ENCODE measurements around the gene PPP1R3A.

Gene PPP1R3A, protein sequence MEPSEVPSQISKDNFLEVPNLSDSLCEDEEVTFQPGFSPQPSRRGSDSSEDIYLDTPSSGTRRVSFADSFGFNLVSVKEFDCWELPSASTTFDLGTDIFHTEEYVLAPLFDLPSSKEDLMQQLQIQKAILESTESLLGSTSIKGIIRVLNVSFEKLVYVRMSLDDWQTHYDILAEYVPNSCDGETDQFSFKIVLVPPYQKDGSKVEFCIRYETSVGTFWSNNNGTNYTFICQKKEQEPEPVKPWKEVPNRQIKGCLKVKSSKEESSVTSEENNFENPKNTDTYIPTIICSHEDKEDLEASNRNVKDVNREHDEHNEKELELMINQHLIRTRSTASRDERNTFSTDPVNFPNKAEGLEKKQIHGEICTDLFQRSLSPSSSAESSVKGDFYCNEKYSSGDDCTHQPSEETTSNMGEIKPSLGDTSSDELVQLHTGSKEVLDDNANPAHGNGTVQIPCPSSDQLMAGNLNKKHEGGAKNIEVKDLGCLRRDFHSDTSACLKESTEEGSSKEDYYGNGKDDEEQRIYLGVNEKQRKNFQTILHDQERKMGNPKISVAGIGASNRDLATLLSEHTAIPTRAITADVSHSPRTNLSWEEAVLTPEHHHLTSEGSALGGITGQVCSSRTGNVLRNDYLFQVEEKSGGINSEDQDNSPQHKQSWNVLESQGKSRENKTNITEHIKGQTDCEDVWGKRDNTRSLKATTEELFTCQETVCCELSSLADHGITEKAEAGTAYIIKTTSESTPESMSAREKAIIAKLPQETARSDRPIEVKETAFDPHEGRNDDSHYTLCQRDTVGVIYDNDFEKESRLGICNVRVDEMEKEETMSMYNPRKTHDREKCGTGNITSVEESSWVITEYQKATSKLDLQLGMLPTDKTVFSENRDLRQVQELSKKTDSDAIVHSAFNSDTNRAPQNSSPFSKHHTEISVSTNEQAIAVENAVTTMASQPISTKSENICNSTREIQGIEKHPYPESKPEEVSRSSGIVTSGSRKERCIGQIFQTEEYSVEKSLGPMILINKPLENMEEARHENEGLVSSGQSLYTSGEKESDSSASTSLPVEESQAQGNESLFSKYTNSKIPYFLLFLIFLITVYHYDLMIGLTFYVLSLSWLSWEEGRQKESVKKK

DNA sequence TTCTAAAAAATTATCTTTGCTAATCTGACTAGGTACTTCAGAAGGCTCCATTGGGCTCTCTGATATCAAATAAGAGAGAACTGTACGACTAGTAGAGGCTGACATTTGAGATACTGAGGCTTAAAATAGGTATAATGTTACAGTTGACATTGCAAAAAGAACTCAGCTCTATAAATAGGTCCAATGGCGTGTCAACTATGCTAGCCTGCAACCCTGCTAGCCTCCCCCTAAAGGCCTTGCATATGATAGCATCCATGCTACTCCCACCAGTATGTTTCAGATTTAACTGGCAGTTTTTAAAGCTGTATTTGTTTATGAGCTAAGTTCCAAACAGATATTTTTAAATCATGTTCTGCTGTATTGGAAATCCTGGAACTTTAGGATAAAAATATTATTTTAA is at the start of gene PPP1R3A:
Gene PPP1R3A, minus strand, starts transcription at position 64 of the 400 bp plus-strand sequence. Its CDS starts 13 bp downstream, at position 51.
- Mint-ChIP-seq H3K4me1 (no peaks in the 10 kb centered on the region), H3K27ac (no peak within 1 kb of the TSS), H3K27me3 (ENCODE audit: low read depth) (no peaks in the 10 kb centered on the region), H3K9me3 (no peaks in the 10 kb centered on the region), H3K36me3 (ENCODE audit: low read depth) (no peaks in the 10 kb centered on the region), H3K4me3 (peak within 1 kb of the TSS in 1 of 3 experiments; percentile 60)
- TF ChIP-seq, protein P1, sequence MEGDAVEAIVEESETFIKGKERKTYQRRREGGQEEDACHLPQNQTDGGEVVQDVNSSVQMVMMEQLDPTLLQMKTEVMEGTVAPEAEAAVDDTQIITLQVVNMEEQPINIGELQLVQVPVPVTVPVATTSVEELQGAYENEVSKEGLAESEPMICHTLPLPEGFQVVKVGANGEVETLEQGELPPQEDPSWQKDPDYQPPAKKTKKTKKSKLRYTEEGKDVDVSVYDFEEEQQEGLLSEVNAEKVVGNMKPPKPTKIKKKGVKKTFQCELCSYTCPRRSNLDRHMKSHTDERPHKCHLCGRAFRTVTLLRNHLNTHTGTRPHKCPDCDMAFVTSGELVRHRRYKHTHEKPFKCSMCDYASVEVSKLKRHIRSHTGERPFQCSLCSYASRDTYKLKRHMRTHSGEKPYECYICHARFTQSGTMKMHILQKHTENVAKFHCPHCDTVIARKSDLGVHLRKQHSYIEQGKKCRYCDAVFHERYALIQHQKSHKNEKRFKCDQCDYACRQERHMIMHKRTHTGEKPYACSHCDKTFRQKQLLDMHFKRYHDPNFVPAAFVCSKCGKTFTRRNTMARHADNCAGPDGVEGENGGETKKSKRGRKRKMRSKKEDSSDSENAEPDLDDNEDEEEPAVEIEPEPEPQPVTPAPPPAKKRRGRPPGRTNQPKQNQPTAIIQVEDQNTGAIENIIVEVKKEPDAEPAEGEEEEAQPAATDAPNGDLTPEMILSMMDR (IDR thresholded peaks at IDR 0.05; ENCODE audit: unreplicated experiment in 3 of 3) = no peak

DNA sequence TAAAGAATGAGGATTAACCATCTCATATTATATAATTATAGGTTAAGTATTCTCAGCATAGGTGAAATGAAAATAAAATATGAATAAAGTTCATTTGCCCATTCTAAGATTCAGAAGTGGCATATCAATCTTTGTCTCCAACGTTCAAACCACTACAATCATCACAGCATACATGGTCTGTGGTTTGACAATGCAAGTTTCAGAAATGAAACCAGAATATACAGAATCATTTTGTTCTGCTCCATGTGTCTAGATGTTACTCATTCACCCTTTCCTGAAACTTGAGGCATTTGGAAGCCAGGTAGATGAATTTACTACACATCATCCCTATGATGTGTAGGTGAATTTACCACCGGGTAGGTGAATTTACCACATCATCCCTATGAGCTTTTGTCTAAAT is 44.5 kb upstream of the PPP1R3A start:
- Mint-ChIP-seq H3K9me3 (peaks cover 15% of the 10 kb centered on the region), H3K36me3 (ENCODE audit: low read depth) (no peaks in the 10 kb centered on the region), H3K4me1 (no peaks in the 10 kb centered on the region), H3K27me3 (ENCODE audit: low read depth) (no peaks in the 10 kb centered on the region), H3K4me3 (no peak overlapping the region), H3K27ac (no peak overlapping the region)
- TF ChIP-seq, protein P1 (IDR thresholded peaks at IDR 0.05; ENCODE audit: unreplicated experiment in 3 of 3) = no peak

DNA sequence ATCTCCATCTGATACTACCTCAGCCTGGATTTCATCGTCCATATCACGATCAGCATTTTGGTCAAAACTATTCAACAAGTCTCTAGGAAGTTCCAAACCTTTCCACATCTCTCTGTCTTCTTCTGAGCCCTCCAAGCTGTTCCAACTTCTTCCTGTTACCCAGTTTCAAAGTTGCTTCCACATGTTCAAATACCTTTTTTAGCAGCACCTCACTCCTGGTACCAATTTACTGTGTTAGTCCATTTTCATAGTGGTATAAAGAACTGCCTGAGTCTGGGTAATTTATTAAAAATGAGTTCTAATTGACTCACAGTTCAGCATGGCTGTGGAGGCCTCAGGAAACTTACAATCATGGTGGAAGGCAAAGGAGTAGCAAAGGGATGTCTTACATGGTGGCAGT is 41.1 kb upstream of the PPP1R3A start:
- H3K27ac Mint-ChIP-seq = no peak overlapping the region
- no peaks in the 10 kb centered on the region for H3K36me3 Mint-ChIP-seq (ENCODE audit: low read depth)
- H3K4me3 Mint-ChIP-seq = no peak overlapping the region
- H3K9me3 Mint-ChIP-seq = peaks cover 19% of the 10 kb centered on the region
- H3K4me1 Mint-ChIP-seq = no peaks in the 10 kb centered on the region
- peaks cover 3% of the 10 kb centered on the region for H3K27me3 Mint-ChIP-seq (ENCODE audit: low read depth)
- TF ChIP-seq, protein P1 (IDR thresholded peaks at IDR 0.05; ENCODE audit: unreplicated experiment in 3 of 3) = no peak

DNA sequence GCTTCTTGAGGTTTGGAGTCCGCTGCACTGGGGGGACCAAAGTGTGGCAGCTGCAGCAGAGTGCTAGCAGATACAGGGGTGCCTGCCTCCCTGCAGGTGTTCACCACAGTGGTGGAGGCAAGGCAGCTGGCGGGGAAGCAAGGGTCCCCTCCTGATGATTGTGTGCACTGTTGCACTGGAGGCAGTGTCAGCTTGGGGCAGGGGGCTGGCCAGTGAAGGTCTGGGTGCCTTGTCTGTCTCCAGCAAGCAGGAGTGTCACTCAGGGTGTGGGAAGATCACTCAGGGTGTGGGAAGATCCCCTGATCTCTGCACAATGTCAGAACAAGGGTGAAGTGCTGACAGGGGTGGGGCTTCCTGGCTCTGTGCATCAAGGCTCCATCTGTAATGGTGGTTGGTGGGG is 36.3 kb upstream of the PPP1R3A start:
- no peaks in the 10 kb centered on the region for H3K36me3 Mint-ChIP-seq (ENCODE audit: low read depth)
- peaks cover 42% of the 10 kb centered on the region for H3K9me3 Mint-ChIP-seq
- TF ChIP-seq, protein P1 (IDR thresholded peaks at IDR 0.05; ENCODE audit: unreplicated experiment in 3 of 3) = no peak

DNA sequence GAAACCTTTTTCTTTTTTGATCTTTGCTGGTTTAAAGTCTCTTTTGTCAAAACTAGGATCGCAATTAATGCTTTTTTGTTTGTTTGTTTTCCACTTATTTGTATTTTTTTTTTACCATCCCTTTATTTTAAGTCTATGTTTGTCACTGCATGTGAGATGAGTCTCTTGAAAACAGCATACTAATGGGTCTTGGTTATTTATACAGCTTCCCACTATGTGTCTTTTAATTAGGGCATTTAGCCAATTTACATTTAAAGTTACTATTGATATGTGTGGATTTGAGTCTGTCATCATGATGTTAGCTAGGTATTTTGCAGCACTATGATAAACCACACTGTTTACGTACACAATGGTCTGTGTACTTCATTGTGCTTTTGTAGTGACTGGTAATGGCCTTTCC is 34.7 kb upstream of the PPP1R3A start:
- H3K4me1 Mint-ChIP-seq = no peaks in the 10 kb centered on the region
- peaks cover 29% of the 10 kb centered on the region for H3K9me3 Mint-ChIP-seq
- no peaks in the 10 kb centered on the region for H3K36me3 Mint-ChIP-seq (ENCODE audit: low read depth)
- TF ChIP-seq, protein P1 (IDR thresholded peaks at IDR 0.05; ENCODE audit: unreplicated experiment in 3 of 3) = no peak
- peaks cover 3% of the 10 kb centered on the region for H3K27me3 Mint-ChIP-seq (ENCODE audit: low read depth)
- no peak overlapping the region for H3K4me3 Mint-ChIP-seq
- no peak overlapping the region for H3K27ac Mint-ChIP-seq

More for the DNA sequence above, 36.3 kb upstream of the PPP1R3A start:
- Mint-ChIP-seq H3K4me1 (no peaks in the 10 kb centered on the region), H3K4me3 (no peak overlapping the region), H3K27ac (no peak overlapping the region), H3K27me3 (ENCODE audit: low read depth) (peaks cover 3% of the 10 kb centered on the region)
